22Rv1 (cell line): Measurements from ENCODE around the gene MANSC1.
A peak's percentile ranks its signal among the peaks of the same experiment; 100 is the strongest.

ENCODE experiments used
- H3K27ac ChIP-seq: fragments of 450-650 bp; 2 replicates; pipeline ENCODE4 v1.5.1; 2017
- ZFX ChIP-seq: fragments of 450-650 bp; IDR thresholded peaks from 2 replicates; pipeline ENCODE4 v1.6.1; 2017; ENCODE audit warnings: antibody characterized with exemption, borderline replicate concordance
- TF ChIP-seq, protein P1 (sequence below): fragments of 450-650 bp; IDR thresholded peaks from 2 replicates; pipeline ENCODE4 v1.5.1; 2017; ENCODE audit warnings: mild to moderate bottlenecking

The MANSC1 gene

GRCh38 chr12:12349711-12350665 lies at the start of gene MANSC1:
Gene MANSC1 (minus strand): TSS chr12:12350242. CDS start chr12:12343314, 6,928 bp downstream.
- TF ChIP-seq, protein P1, sequence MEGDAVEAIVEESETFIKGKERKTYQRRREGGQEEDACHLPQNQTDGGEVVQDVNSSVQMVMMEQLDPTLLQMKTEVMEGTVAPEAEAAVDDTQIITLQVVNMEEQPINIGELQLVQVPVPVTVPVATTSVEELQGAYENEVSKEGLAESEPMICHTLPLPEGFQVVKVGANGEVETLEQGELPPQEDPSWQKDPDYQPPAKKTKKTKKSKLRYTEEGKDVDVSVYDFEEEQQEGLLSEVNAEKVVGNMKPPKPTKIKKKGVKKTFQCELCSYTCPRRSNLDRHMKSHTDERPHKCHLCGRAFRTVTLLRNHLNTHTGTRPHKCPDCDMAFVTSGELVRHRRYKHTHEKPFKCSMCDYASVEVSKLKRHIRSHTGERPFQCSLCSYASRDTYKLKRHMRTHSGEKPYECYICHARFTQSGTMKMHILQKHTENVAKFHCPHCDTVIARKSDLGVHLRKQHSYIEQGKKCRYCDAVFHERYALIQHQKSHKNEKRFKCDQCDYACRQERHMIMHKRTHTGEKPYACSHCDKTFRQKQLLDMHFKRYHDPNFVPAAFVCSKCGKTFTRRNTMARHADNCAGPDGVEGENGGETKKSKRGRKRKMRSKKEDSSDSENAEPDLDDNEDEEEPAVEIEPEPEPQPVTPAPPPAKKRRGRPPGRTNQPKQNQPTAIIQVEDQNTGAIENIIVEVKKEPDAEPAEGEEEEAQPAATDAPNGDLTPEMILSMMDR, result peak; percentile 58
- TF ChIP-seq ZFX, result no peak

GRCh38 chr12:12399161-12399560 lies 49.1 kb upstream of the MANSC1 start:
- H3K27ac ChIP-seq, result peak overlapping the region; percentile 95

More at GRCh38 chr12:12349711-12350665, at the start of gene MANSC1:
- H3K27ac ChIP-seq, result peak within 1 kb of the TSS; percentile 83

GRCh38 chr12:12398026-12398859 lies 48.2 kb upstream of the MANSC1 start:
- TF ChIP-seq, protein P1, result peak; percentile 54
- no peak for TF ChIP-seq ZFX

More at GRCh38 chr12:12399161-12399560, 49.1 kb upstream of the MANSC1 start:
- TF ChIP-seq, protein P1, result no peak
- TF ChIP-seq ZFX, result no peak

DNA sequence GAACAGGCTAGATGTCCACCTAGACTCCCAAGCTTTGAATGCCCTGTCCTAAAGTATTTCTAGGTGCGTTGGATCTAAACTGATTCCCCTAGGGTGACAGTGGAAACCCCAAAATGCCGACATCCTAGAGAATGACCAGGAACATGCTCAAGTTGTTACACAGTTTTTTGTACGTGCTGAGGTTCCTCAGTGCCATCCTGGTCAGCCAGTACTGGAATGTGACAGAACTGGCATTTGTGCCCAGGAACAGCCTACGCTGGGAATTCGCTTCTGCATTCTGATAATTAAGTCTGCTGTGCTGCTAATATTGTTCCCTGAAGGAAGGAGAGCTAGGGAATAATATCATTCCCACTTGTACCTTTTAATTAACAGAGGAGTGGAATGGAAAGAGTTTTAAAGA lies 47.1 kb upstream of the MANSC1 start:
- peak overlapping the region; percentile 95 for H3K27ac ChIP-seq
- TF ChIP-seq, protein P1, result no peak
- no peak for TF ChIP-seq ZFX

More at GRCh38 chr12:12398026-12398859, 48.2 kb upstream of the MANSC1 start:
- peak overlapping the region; percentile 95 for H3K27ac ChIP-seq

DNA sequence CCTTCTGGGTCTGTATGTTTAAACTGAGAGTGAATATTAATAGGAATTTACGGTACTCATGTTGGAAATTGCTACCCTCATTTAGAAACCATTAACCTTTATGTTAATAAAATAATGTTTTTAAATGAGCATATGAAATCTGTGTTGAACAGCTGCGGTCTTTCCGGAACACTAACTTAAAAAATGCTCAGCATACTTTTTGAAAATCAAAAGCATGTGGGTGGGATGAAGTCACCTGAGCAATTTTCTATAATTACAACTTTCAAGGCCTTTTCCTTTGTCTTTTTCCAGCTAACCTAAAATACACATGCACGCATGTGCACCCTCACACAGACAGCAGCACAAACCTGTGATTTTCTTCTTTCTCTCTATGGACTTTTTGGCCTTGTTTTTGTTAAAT lies 46.7 kb upstream of the MANSC1 start:
- peak overlapping the region; percentile 95 for H3K27ac ChIP-seq
- TF ChIP-seq, protein P1, result no peak
- TF ChIP-seq ZFX, result no peak

GRCh38 chr12:12393171-12393570 lies 43.1 kb upstream of the MANSC1 start:
- H3K27ac ChIP-seq, result no peak overlapping the region
- TF ChIP-seq, protein P1, result no peak
- TF ChIP-seq ZFX, result no peak
